GM19372 (cell line): ENCODE measurements around the gene TEAD1.
"Not testable (repeated sequence)": the region's sequence is repeated elsewhere in the genome, so short reads cannot be mapped to it uniquely, and the experiment has no call there.

Source experiments
- ATAC-seq: cut with Tn5 transposase; IDR thresholded peaks from one replicate; pipeline ENCODE4 v1.9.1; 2021; ENCODE audit warnings: mild to moderate bottlenecking, low read depth, moderate library complexity; ENCODE audit not compliant: unreplicated experiment

TEAD1 gene

GRCh38 chr11:12758117-12758516 is 83.9 kb downstream of the TEAD1 start:
- not testable (repeated sequence) for ATAC-seq

DNA sequence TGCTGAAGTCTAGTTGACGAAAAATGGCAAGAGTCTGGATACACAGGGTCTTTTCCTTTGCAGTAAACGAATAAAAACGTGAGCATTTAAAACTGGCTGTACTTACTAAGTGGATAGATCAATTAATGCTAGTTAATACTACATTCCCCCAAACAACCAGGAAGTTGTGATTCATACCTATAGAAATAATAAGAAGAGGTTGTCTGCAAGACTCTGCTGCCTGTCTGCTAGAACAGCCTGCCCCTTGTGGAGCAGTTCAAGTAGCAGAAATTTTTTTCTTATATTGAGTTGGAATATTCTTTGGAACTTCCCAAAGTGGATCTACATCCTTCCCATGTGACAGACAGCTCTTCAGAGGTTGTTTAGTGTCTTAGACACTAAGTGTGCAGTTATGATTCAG is 86.8 kb downstream of the TEAD1 start:
- no peak for ATAC-seq

GRCh38 chr11:12762278-12762677 is 88.1 kb downstream of the TEAD1 start:
- no peak for ATAC-seq

DNA sequence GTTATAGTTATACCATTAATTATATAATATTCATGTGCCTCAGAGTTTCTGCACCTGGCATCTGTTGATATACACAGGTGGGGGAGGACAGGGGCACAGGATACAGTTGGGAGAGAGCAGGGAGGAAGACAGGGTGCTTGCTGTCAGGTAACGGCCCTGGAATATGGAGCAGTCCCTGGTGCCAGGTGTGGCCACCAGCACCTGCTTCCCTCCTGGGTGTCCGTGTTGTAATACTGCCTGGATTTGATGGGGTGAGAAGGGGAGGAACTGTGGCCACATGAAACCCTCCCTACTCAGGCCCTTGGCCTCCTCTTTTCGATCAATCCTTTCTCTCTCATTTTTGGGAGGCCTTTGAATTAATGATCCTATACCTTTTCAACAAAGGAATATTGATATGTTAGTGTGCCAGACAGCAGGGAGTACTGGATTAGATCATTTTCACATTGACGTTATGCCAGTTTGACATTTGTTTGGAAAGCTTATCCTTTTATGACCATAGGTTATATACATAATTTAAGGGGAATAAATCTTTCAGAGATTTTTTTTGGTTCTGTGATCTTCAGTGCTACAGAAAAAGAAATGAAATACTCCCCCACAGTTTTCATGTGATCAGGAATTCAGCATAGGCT is 88.6 kb downstream of the TEAD1 start:
- no peak for ATAC-seq

- ATAC-seq, result no peak
Observed at GRCh38 chr11:12764187-12764914, 90.1 kb downstream of the TEAD1 start.

DNA sequence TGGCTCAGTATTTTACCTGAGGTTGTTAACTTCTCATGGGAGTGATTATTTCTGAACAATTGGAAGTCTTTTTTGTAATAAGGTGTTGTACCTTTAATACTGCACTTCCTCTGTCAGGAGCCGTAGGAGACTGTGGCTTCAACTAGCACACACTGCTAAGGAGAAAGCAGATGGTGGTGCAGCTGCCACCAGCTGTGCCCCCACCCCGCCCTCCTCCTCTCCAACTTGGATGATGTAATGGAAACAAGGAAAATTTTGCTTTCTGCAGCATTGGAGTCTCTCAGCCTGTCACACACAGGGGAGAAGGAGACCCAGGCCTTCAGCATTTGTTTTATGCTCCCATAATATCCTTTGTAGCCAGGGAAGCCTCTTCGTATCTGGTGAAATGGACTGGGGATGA is 91.2 kb downstream of the TEAD1 start:
- no peak for ATAC-seq

DNA sequence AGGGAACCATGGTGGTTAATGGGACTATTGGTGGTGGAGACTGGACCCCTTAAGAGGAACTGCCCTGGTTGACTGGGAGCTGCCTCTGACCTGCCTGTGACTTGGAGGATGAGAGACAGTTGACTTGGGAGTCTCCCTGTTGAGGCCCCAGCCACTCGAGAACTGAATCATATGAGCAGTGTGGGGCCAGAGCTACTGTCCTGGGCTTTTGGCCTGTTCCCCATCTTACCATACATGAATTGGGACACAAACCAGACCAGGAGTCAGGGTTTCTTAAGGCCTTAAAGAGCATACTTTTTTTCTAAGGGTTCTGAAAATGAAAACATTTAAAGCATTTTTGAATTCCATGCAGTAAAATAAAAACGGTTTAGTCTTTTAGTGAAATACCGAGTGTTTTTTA is 92.8 kb downstream of the TEAD1 start:
- ATAC-seq, result no peak

- ATAC-seq, result no peak
Observed at GRCh38 chr11:12767577-12767976, 93.4 kb downstream of the TEAD1 start.

DNA sequence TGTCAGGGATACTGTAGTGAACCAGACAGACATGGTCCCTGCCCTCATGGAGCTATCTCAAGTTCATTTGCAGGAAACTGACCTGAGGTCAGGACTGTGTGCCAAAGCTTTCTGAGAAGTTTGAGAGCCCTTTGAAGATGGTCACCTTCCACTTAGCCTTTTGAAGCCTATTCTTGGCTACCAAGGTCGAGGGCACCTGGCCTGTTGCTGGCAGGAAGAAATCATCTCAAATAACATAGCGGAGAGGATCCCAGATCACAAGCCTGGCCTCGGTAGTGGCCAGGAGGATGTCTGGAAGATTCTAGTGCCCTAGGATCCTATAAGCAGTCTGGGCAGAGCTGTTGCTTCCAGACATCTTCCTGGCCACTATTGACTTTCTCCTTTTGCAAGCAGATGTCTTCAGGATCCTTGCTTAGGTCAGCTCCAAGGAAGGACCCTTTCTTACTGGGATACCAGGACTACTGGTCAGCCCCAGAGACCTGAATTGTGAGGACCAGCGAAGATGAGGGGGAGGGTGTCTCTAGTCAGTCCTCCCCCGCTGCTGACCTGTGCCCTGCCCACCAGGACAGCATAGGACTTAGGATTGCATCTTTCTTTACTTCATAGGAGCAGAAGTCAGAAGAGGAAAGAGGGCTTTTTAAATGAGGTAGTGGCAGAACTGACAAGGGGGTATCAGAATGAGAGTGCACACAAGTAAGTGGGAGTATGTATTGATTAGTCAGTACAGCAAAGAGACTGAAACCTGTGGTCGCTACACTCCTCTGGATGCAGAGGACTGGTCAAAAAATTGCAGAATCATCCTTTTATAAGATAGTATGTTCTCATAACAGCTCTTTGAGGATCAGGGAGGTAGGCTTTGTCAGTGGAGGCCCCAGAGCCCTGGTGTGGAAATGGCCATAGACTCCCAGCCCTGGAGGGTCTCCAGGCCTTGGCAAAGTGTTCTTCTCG is 94.8 kb downstream of the TEAD1 start:
- ATAC-seq, result no peak

- ATAC-seq, result no peak
Observed at GRCh38 chr11:12769834-12770345, 95.7 kb downstream of the TEAD1 start.

GRCh38 chr11:12770435-12770834 is 96.2 kb downstream of the TEAD1 start:
- ATAC-seq, result no peak

GRCh38 chr11:12770966-12771597 is 96.9 kb downstream of the TEAD1 start:
- no peak for ATAC-seq

- ATAC-seq, result no peak
Observed at GRCh38 chr11:12771875-12772274, 97.7 kb downstream of the TEAD1 start.

- ATAC-seq, result no peak
Observed at GRCh38 chr11:12772324-12772723, 98.1 kb downstream of the TEAD1 start.

DNA sequence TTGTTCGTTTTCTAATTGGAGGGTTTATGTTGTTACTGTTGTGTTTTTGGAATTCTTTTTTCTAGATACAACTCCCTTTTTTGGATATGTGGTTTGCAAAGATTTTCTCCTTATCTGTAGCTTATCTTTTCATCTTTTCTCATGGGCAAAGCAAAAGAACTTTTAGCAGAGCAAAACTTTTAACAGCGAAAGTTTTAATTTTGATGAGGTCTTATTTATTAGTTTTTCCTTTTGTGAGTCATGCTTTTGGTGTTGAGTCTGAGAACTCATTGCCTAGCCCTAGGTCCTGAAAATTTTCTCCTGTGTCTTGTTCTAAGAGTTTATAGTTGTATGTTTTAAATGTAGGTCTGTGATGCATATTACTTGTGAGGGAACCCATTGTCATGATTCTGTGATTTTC is 99.4 kb downstream of the TEAD1 start:
- ATAC-seq, result no peak

GRCh38 chr11:12775955-12776354 is 101.7 kb downstream of the TEAD1 start:
- ATAC-seq, result no peak

DNA sequence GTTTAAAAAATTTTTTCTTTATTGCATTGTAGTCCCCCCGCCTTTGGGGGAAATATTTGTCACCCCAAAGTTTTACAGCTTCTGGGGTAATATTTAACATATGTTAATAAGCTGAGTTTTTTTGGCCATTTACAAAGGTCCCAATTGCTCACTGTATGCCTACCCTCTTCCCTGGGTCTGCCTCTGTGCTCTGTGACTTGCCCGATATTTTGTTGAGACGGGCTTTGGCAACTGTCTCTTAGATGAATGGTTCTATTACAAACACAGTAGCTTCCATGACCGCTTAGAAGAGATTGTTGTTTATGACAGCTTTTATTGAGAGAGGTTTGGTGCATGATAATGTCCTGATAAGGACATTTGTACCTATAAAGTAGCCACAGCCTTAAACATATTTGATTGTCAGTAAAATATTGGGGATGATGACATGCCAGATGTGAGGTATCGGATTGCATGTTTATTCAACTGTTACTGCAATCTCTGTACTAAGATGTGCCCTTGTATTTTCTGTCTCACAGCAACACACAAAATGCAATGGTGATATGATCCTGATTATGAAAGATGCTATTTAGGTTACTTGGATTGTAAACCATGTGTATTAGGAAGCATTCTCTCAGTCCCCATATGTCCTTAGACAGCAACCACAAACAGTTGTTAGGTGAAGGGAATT is 103.1 kb downstream of the TEAD1 start:
- no peak for ATAC-seq

DNA sequence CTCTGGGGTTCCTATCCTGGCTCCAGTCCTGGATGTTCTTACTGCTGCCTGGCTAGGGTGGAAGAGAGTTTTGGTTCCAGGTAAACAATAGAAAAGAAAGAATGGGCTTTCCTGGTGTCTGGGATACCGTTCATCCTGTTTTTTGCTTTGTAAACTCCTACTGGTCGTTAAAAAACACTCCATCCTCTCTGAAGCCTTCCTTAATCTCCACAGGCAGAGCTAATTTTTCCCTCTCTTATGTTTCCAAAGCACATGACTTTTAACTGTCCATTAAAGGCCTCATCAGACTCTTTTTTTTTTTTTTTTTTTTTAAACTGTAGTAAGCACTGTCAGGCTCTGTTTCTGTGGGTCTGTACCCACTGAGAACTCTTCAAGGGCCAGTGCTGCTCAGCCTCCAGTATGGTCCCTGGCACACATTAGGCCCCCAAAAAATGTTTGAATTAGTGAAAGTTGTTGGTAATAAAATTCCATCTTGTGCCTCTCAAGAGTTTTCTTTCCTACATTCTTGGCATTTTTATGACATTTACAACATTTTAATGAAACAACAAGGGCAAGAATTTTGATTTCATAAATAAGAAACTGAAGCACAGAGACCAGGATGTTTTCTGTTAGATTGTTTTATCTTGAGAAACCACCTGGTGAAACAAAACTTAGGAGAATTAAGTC is 104.2 kb downstream of the TEAD1 start:
- ATAC-seq, result no peak

DNA sequence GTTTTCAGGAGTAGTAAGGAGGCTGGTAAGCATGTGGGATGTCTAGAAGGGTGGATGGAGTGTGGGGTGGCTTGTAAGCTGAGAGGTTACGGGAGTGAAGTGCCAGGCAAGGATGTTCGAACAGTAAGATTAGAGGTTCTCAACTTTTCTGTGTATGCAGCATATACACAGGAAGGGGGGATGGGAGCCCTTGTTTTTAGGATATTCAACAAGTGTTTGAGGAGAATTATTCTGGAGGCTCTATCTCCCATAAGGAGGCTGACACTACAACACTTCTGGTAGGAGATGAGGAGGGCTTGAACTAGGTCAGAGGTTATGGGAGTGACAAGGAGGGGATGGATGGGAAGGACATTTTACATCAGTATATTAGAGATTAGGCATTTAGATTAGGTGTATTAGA is 109.5 kb downstream of the TEAD1 start:
- no peak for ATAC-seq

- no peak for ATAC-seq
Observed at GRCh38 chr11:12784445-12784844, 110.2 kb downstream of the TEAD1 start.
